GM21515 (cell line): ENCODE data around the gene ATP5F1E.
"Not testable (repeated sequence)": the region's sequence is repeated elsewhere in the genome, so short reads cannot be mapped to it uniquely, and the experiment has no call there.

Source experiments
- ATAC-seq: cut with Tn5 transposase; IDR thresholded peaks from one replicate; pipeline ENCODE4 v1.9.1; 2021; ENCODE audit not compliant: unreplicated experiment

ATP5F1E gene

GRCh38 chr20:59043698-59044097 lies 11.6 kb upstream of the ATP5F1E start:
- no peak for ATAC-seq

DNA sequence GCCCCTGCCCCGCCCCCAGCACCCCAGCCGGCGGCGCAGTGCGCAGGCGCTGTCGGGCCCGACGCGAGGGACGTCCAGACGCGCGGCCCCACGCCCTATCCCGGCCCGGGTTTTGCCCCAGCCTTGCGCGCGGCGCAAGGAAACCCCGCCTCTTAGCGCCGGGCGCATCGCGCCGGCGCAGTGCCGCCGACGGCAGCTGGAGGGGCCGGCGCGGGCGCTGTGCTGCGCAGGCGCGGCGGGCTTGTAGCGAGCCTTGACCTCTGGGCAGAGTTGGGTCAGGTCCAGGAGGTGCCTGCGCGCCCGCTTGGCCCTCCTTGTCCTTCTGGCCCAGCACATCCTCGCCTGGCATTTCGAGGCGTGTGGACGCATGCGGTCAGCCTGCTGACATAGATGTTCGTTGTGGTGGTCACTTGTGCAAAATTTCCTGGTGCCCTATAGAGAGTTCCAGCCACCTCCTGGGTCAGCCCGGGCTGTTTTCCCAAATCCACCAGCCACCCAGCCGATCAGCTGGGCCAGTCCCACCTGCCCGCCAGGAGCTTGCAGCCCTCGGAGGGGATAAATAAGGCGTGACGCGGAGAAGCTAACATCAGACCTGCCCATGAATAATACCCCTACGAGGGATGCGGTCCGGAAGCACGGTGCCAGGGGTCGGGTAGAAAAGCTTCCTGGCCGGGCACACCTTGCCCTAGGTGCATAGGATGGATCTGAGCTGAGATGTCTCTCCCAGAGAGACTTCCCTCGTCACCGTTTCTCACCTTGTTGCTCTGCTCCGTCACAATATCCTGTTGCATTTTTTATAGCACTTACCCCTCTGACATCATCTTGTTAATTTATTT lies 10.9 kb upstream of the ATP5F1E start:
- peak; percentile 93 for ATAC-seq

- peak; percentile 31 for ATAC-seq
These were observed 10.1 kb upstream of the ATP5F1E start, which contains the start of gene PRELID3B for GRCh38 chr20:59042151-59042795. Gene PRELID3B (minus strand): TSS chr20:59042786. CDS start chr20:59042730, 56 bp downstream.

DNA sequence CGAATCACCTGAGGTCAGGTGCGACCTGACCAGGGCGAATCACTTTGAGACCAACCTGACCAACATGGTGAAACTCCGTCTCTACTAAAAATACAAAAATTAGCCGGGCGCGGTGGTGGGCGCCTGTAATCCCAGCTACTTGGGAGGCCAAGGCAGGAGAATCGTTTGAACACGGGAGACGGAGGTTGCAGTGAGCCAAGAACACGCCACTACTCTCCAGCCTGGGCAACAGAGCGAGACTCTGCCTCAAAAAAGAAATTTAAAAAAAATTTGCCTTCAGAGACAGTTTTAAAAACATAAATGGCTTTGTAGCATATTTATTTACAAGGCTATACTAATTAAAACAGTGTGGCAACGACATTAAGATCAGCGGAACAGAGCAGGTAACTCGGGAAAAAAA lies 9.4 kb upstream of the ATP5F1E start:
- ATAC-seq: not testable (repeated sequence)

GRCh38 chr20:59040667-59041066 lies 8.5 kb upstream of the ATP5F1E start:
- no peak for ATAC-seq

DNA sequence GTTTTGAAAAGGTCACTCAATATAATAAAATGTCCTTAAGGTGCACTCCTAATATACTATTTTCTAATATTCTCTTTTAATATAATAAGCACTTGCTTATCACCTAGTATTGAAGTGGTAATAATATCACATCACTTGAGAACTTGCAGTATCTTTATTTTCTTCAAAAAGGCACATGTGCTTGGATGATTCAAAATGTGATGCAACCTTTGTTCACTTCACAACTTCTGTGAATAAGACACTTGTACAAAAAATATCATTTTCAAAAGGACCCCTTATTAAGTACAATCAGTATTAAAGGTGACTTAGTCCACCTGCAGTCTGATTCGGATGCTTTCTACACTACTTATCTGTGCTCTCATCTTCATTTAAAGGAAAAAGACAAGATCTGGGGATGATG lies 7.1 kb upstream of the ATP5F1E start:
- ATAC-seq: no peak

DNA sequence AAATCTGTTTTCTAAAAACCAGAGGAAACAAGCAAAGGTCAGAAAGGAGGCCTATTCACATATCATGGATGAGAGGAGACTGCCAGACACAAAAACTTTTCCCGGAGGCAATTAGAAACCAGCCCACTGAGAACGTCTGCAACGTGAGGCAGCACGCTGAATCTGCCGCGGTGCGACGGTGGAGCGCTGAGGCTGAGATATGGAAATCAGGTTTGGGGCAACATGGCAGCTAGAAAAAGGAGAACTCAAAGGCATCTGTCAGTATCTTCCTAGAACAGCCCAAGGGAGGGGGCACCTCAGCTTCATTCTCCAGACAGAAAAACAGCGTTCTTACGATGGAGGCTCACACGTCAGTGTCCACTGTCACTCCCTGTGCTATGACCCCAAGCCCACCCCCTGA lies 5.3 kb upstream of the ATP5F1E start:
- no peak for ATAC-seq

GRCh38 chr20:59035381-59035780 lies 3.2 kb upstream of the ATP5F1E start:
- ATAC-seq: no peak

DNA sequence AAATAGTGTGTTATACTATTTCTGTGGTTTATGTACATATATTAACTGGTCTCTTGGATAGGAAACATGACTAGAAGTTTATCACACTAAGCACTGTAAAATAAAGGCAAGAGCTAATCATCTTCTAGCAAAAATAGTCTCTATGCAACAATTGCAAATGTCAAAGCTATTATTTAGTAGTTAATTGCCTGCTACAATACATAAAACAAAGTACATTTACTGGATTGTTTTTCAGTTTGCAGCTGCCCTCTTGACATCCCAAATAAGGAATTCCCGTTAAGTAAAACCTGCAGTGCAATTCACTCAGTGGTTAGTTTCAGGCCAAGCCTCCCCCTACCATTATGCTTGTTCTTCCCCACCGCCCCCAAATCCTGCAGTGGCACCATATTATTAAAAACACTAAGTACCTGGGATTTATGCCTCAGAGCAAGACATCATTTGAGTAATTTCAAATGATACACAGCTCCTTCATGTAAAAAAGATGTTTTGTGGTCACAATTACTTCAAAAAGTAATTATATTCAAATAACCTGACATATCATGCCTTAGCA lies 1.6 kb upstream of the ATP5F1E start:
- no peak for ATAC-seq

DNA sequence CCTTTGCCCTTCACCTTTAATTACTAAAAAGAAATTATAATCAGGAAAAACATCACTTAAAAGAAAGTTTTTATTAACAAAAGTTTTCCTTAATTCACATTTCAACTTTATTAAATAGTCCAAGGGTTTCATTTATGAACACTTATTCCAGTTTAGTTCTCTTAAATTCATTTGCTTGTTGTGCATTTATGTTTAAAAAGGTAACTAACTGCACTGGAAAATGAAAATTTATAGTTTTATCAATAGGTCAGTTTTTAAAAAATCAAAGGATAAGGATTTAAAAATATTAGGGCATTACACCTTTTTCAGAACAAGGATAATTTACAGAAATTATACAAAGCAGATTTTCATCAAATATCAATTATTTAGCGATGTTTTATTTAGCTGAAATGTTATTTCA lies 958 bp upstream of the ATP5F1E start:
- ATAC-seq: no peak

DNA sequence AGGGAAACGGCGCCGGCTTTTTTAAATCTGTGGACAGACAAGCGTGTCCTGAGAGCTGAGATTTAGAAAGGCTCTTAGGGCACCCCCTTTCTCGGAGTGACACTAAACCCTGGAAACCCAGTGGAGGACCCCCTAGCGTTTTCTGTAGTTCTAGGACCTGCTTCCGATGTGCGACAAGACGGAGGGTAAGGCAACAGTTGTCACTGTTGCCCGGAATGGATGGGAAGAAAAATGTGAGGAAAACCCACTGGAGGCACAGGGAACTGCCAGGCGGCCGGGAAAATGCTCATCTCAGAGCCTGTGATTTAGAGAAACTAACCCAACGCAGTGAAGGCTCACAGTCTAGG lies 551 bp upstream of the ATP5F1E start:
- ATAC-seq: no peak

DNA sequence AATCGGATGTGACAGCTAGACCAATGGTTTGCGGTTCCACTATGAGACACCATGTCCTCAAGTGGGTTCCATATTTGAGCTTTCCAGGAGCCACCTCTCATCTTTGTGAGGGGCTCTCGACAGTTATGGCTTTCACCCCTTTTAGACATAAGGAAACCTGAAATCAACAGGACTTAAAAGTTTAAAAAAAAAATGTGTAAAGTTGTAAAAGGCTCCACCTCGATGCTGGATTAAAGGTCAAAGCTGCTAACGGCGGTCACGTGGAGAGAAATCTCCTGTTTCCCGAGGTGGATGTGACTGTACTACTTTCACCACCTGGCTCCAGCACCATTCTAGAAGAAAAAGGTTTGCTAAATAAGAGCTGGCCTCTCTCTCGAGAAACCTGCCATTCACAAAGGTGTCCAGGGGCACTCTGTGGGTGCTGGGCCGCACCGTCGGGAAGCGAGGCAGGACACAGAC lies 542 bp downstream of the ATP5F1E start:
- ATAC-seq: no peak

GRCh38 chr20:59030911-59031563 lies 1.1 kb downstream of the ATP5F1E start:
- no peak for ATAC-seq

- ATAC-seq: no peak
These were observed 3.3 kb downstream of the ATP5F1E start for GRCh38 chr20:59028812-59029211.

DNA sequence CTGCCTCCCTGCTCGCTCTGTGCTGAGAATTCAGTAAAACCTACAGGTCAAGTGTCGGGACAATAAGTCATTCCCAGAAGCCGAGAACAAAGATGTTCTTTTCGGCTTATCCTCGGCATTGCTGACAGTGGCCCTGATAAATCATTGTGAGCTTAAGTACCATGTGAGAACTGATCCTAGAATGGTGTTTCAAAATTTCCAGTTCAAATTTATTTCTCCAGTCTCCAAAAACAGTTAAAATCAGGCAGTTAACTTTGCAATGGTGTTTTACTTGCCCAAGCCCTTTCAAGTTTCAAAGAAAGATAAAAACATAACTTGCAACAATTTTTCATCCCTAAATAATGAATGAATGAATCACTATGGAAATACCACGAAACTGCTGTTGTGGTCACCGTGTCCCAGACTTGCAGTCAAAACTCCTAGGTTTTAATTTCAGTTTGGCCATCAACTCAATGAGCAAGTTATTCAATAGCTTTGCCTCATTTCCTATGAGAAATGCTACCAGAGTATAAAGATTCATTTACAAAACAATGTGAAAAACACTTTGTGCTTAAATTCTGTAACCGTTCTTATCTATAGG lies 4.3 kb downstream of the ATP5F1E start:
- no peak for ATAC-seq

GRCh38 chr20:59026904-59027740 lies 5.0 kb downstream of the ATP5F1E start:
- ATAC-seq: no peak

DNA sequence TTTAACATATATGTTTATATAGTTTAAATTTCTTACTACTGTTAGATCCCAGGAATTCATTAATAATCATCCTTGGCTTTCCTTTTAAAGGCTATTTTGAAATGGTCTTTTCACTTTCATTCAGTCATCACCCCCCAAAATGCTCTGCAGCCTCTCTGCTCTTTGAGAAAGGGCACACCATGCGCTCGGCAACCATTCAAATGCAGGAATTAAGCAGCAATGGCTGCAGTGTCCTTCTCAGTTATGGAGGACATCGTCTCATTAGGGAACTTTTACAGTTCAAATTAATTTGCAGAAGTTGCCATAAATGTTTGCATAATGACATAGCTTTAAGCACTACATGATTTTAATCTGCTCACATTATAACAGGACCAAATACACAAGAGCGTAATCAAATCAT lies 6.6 kb downstream of the ATP5F1E start:
- no peak for ATAC-seq

DNA sequence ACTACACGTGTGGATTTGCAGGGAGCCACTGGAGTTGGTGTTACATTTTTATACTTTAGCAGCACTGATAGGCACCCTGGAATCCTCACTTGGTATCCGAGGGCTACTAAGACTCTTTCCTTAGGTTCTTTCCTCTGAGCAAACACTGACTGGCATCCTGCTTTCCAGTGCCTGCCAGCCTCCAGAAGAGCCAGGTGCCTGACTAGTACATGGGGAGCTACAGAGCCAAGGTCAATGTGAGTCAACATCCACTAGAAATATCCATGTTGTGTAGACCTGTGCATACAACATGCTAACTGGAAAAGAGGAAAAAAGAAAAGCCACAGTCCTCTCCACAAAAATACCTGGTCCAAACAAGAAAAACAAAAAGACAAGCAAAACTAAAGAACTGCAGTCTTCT lies 7.0 kb downstream of the ATP5F1E start:
- no peak for ATAC-seq

- ATAC-seq: no peak
These were observed 8.0 kb downstream of the ATP5F1E start for GRCh38 chr20:59024111-59024530.

GRCh38 chr20:59023616-59024015 lies 8.5 kb downstream of the ATP5F1E start:
- no peak for ATAC-seq
